Gastroesophageal sphincter (tissue), 3 donors: ENCODE measurements around the gene OR7D4.

Experiments used
- EP300 ChIP-seq: sonication (generic); formaldehyde crosslinking; IDR thresholded peaks from one replicate; pipeline ENCODE4 v1.6.1; 2017; ENCODE audit warnings: antibody characterized with exemption, mild to moderate bottlenecking
- POLR2AphosphoS5 ChIP-seq: sonication (generic); formaldehyde crosslinking; IDR thresholded peaks from one replicate; pipeline ENCODE4 v1.6.1; 2017; ENCODE audit warnings: antibody characterized with exemption
- TF ChIP-seq, protein P1 (sequence below), 4 experiments: fragments of 200-600 bp in 2 of 4; fragments of 450-650 bp in 2 of 4; sonication (generic) in 1 of 4; IDR thresholded peaks; one replicate each; pipeline ENCODE4 v1.5.1; 2017 to 2019; ENCODE audit warnings: antibody characterized with exemption in 4 of 4, mild to moderate bottlenecking in 2 of 4, moderate library complexity in 2 of 4

DNA sequence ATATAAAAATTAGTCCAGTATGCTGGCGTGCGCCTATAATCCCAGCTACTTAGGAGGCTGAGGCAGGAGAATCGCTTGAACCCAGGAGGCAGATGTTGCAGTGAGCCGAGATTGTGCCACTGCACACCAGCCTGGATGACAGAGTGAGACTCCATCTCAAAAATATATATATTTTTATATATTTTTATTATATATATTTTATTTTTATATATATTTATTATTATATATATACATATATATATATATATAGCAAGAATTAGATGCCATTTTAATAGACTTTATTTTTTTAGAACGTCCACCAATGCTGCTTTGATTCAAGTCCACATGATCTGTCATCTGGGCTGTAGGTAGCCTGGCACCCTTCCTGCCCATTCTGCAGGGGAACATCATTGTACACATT lies 44.1 kb downstream of the OR7D4 start:
- TF ChIP-seq, protein P1, sequence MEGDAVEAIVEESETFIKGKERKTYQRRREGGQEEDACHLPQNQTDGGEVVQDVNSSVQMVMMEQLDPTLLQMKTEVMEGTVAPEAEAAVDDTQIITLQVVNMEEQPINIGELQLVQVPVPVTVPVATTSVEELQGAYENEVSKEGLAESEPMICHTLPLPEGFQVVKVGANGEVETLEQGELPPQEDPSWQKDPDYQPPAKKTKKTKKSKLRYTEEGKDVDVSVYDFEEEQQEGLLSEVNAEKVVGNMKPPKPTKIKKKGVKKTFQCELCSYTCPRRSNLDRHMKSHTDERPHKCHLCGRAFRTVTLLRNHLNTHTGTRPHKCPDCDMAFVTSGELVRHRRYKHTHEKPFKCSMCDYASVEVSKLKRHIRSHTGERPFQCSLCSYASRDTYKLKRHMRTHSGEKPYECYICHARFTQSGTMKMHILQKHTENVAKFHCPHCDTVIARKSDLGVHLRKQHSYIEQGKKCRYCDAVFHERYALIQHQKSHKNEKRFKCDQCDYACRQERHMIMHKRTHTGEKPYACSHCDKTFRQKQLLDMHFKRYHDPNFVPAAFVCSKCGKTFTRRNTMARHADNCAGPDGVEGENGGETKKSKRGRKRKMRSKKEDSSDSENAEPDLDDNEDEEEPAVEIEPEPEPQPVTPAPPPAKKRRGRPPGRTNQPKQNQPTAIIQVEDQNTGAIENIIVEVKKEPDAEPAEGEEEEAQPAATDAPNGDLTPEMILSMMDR (IDR thresholded peaks at IDR 0.05): no peak
- TF ChIP-seq EP300 (no peak), POLR2AphosphoS5 (no peak)
